ENCODE measurements around the gene SSR1.

Gene SSR1

DNA sequence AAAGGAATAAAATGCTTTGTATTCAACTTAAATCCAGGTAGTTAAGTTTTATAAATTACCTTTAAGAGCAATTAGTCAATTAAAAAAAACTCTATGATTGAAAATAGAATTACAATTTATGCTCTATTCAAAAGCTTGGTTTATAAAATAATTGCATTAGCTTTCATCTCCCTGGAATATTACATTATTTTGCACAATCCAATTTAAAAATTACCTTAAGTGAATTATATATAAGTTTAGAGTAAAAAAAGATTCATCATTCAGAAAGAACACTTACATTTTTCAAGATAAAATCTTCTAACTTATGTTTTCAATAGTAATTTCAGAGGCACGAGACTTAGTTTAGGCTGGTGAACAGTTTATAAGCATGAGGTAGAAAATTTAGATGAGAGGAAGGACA lies 14.9 kb downstream of the SSR1 start:
- H3K79me2 ChIP-seq (ENCODE audit: insufficient read depth, low read length), result no peaks in the 10 kb centered on the region
- no peak overlapping the region for H2AFZ ChIP-seq (ENCODE audit: low read length)
- H3K9me2 ChIP-seq (ENCODE audit: low read depth, low read length), result no peaks in the 10 kb centered on the region
- H3K36me3 ChIP-seq (ENCODE audit: insufficient read depth, low read length), result peaks cover 91% of the 10 kb centered on the region
- H3K9ac ChIP-seq (ENCODE audit: low read length), result no peak overlapping the region
- no peaks in the 10 kb centered on the region for H3K4me1 ChIP-seq (ENCODE audit: insufficient read depth, low read length, severe bottlenecking)
- H3K4me3 ChIP-seq (ENCODE audit: low read depth, low read length, poor library complexity, severe bottlenecking), result no peak overlapping the region
- H3F3A ChIP-seq (ENCODE audit: insufficient read depth, low read length), result no peaks in the 10 kb centered on the region
- no peak for TF ChIP-seq EZH2 (IDR thresholded peaks at IDR 0.05; ENCODE audit: borderline replicate concordance, low read length)
- TF ChIP-seq, protein P1, sequence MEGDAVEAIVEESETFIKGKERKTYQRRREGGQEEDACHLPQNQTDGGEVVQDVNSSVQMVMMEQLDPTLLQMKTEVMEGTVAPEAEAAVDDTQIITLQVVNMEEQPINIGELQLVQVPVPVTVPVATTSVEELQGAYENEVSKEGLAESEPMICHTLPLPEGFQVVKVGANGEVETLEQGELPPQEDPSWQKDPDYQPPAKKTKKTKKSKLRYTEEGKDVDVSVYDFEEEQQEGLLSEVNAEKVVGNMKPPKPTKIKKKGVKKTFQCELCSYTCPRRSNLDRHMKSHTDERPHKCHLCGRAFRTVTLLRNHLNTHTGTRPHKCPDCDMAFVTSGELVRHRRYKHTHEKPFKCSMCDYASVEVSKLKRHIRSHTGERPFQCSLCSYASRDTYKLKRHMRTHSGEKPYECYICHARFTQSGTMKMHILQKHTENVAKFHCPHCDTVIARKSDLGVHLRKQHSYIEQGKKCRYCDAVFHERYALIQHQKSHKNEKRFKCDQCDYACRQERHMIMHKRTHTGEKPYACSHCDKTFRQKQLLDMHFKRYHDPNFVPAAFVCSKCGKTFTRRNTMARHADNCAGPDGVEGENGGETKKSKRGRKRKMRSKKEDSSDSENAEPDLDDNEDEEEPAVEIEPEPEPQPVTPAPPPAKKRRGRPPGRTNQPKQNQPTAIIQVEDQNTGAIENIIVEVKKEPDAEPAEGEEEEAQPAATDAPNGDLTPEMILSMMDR (IDR thresholded peaks at IDR 0.05; ENCODE audit: low read length), result no peak
- no peaks in the 10 kb centered on the region for H3K9me3 ChIP-seq (ENCODE audit: low read length)
- no peaks in the 10 kb centered on the region for H3K27me3 ChIP-seq (ENCODE audit: insufficient read depth, low read length)
- no peaks in the 10 kb centered on the region for H4K20me1 ChIP-seq (ENCODE audit: insufficient read depth, low read length)
- no peak overlapping the region for H3K27ac ChIP-seq (ENCODE audit: low read depth, low read length, poor library complexity, severe bottlenecking)
- H3K4me2 ChIP-seq (ENCODE audit: low read length), result no peak overlapping the region

DNA sequence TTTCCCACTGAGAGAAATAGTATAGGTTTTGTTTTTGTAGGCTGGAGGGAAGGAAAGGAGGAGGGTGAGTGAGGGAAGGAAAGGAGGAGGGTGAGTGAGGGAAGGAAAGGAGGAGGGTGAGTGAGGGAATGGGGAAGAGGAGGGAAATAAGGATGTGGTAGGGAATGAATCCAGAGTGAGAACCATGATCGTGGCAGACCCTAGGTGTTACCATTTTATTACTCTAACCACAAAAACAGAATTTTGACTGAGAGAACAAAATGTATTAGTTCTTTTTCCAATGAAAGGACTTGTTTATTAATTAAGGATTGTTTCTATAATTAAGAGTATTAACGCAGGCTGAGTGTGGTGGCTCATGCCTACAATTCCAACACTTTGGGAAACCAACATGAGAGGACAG lies 16.4 kb downstream of the SSR1 start:
- Histone ChIP-seq H3K79me2 (ENCODE audit: insufficient read depth, low read length) (no peaks in the 10 kb centered on the region), H3K4me1 (ENCODE audit: insufficient read depth, low read length, severe bottlenecking) (no peaks in the 10 kb centered on the region), H4K20me1 (ENCODE audit: insufficient read depth, low read length) (no peaks in the 10 kb centered on the region), H3K36me3 (ENCODE audit: insufficient read depth, low read length) (peaks cover 90% of the 10 kb centered on the region), H3K27ac (ENCODE audit: low read depth, low read length, poor library complexity, severe bottlenecking) (no peak overlapping the region), H2AFZ (ENCODE audit: low read length) (no peak overlapping the region), H3K9ac (ENCODE audit: low read length) (no peak overlapping the region), H3K27me3 (ENCODE audit: insufficient read depth, low read length) (no peaks in the 10 kb centered on the region), H3K9me2 (ENCODE audit: low read depth, low read length) (no peaks in the 10 kb centered on the region), H3K9me3 (ENCODE audit: low read length) (no peaks in the 10 kb centered on the region), H3F3A (ENCODE audit: insufficient read depth, low read length) (no peaks in the 10 kb centered on the region; the same call in 1 of the 2 replicates), H3K4me3 (ENCODE audit: low read depth, low read length, poor library complexity, severe bottlenecking) (no peak overlapping the region), H3K4me2 (ENCODE audit: low read length) (no peak overlapping the region)
- TF ChIP-seq EZH2 (IDR thresholded peaks at IDR 0.05; ENCODE audit: borderline replicate concordance, low read length), result no peak
- TF ChIP-seq, protein P1 (IDR thresholded peaks at IDR 0.05; ENCODE audit: low read length), result no peak

DNA sequence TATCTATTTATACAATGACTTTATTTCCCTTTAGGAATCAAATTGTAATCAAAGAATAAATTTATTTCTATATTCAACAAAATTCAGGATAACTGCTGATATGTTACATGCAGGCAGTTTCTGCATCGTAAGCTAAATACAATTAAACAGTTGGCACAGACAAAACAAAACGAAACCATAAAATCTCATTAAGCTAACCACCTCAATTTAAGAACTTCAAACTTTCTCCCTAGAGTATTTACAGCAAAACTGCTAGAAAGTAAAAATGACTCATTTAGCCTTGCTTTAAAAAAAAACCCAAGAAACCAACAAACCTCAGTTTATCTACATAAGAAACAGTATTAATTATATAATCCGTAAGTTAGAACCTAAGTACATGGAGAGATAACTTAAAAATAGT lies 17.1 kb downstream of the SSR1 start:
- Histone ChIP-seq H3K4me1 (ENCODE audit: insufficient read depth, low read length, severe bottlenecking) (no peaks in the 10 kb centered on the region), H4K20me1 (ENCODE audit: insufficient read depth, low read length) (no peaks in the 10 kb centered on the region), H3K36me3 (ENCODE audit: insufficient read depth, low read length) (peaks cover 89% of the 10 kb centered on the region), H3K79me2 (ENCODE audit: insufficient read depth, low read length) (no peaks in the 10 kb centered on the region), H3K27me3 (ENCODE audit: insufficient read depth, low read length) (no peaks in the 10 kb centered on the region), H3F3A (ENCODE audit: insufficient read depth, low read length) (no peaks in the 10 kb centered on the region; the same call in 1 of the 2 replicates), H3K4me3 (ENCODE audit: low read depth, low read length, poor library complexity, severe bottlenecking) (no peak overlapping the region), H3K4me2 (ENCODE audit: low read length) (no peak overlapping the region), H3K9ac (ENCODE audit: low read length) (no peak overlapping the region), H3K27ac (ENCODE audit: low read depth, low read length, poor library complexity, severe bottlenecking) (no peak overlapping the region), H3K9me2 (ENCODE audit: low read depth, low read length) (no peaks in the 10 kb centered on the region), H2AFZ (ENCODE audit: low read length) (no peak overlapping the region), H3K9me3 (ENCODE audit: low read length) (no peaks in the 10 kb centered on the region)
- no peak for TF ChIP-seq EZH2 (IDR thresholded peaks at IDR 0.05; ENCODE audit: borderline replicate concordance, low read length)
- TF ChIP-seq, protein P1 (IDR thresholded peaks at IDR 0.05; ENCODE audit: low read length), result no peak

Data from OCI-LY1 (cell line).